Right atrium auricular region (tissue), 2 donors: ENCODE data around the gene HIVEP2. TPM values are rescaled to one million over a fixed set of nuclear protein-coding genes. Genes with fewer than 3 reads are reported as not detected.

Experiments used
- DNase-seq: peaks from one replicate; pipeline ENCODE4 v3.0.0-alpha.2; 2019; ENCODE audit warnings: low spot score
- H3K27ac ChIP-seq, 2 donors: fragments of 200-600 bp; sonication (generic); 1 replicate in 1 of 2; 2 replicates in 1 of 2; pipeline ENCODE4 v1.5.1; 2016 to 2019
- H3K27me3 ChIP-seq, 2 donors: fragments of 200-600 bp; sonication (generic); one replicate each; pipeline versions ENCODE4 v1.5.1 to v1.6.0; 2017 to 2019
- H3K36me3 ChIP-seq: fragments of 200-600 bp; sonication (generic); one replicate; pipeline ENCODE4 v1.5.1; 2016
- H3K4me1 ChIP-seq, 2 donors: fragments of 200-600 bp; sonication (generic); one replicate each; pipeline versions ENCODE4 v1.5.1 to v1.6.0; 2017 to 2019
- H3K4me3 ChIP-seq, 2 donors: fragments of 200-600 bp; sonication (generic); 1 replicate in 1 of 2; 2 replicates in 1 of 2; pipeline ENCODE4 v1.5.1; 2017 to 2019; ENCODE audit warnings: mild to moderate bottlenecking in 1 of 2, moderate library complexity in 1 of 2
- H3K9me3 ChIP-seq, 2 donors: fragments of 200-600 bp; sonication (generic); one replicate each; pipeline ENCODE4 v1.5.1; 2019
- CTCF ChIP-seq, 2 donors: fragments of 200-600 bp; sonication (generic); IDR thresholded peaks; one replicate each; pipeline ENCODE4 v1.5.1; 2019; ENCODE audit warnings: antibody characterized with exemption in 2 of 2
- total RNA-seq, 2 donors: library from RNA; depleted of rRNA; stranded (reverse); fragments of >200 nt; gene quantifications; one replicate each; pipeline ENCODE4 v1.1.0, GENCODE V29; 2016

HIVEP2 gene
- total RNA-seq, 2 donors from 2014 or later: 19.2 to 28.6 TPM

- no peak overlapping the region for H3K4me3 ChIP-seq
- no peaks in the 10 kb centered on the region for H3K36me3 ChIP-seq
- H3K4me1 ChIP-seq: no peaks in the 10 kb centered on the region
- no peak overlapping the region for H3K27ac ChIP-seq
- H3K27me3 ChIP-seq: no peaks in the 10 kb centered on the region
- no peak for TF ChIP-seq CTCF (IDR thresholded peaks at IDR 0.05)
- H3K9me3 ChIP-seq: no peaks in the 10 kb centered on the region
- DNase-seq: no peak
Observed at GRCh38 chr6:142810952-142811514, 133.9 kb downstream of the HIVEP2 start.

DNA sequence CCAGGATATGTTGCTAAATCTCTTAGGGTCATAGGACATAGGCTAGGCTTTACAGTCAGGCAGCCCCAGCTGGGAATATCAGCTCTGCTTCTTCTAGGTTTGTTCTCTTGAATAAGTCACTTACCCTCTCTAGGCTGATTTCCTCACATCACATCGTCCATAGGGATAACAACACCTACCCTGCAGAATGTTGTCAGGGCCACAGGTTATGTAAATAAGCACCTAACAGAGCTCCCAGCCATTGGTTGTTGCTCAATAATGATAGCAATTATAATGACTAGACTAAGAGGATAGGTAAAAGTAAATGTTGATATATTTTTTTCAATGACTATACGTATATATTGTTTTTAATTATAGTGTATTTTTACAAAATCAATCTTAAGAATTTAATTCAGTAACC, 135.0 kb downstream of the HIVEP2 start:
- no peak overlapping the region for H3K27ac ChIP-seq
- H3K27me3 ChIP-seq: no peaks in the 10 kb centered on the region
- no peak overlapping the region for H3K4me3 ChIP-seq
- H3K36me3 ChIP-seq: no peaks in the 10 kb centered on the region
- peaks cover 0 to 3% of the 10 kb centered on the region in 2 donors for H3K4me1 ChIP-seq
- no peak for TF ChIP-seq CTCF (IDR thresholded peaks at IDR 0.05)
- no peaks in the 10 kb centered on the region for H3K9me3 ChIP-seq
- no peak for DNase-seq

GRCh38 chr6:142808405-142809061, 136.4 kb downstream of the HIVEP2 start:
- Histone ChIP-seq H3K27ac (no peak overlapping the region), H3K4me3 (no peak overlapping the region), H3K4me1 (peaks cover 0 to 7% of the 10 kb centered on the region in 2 donors), H3K9me3 (no peaks in the 10 kb centered on the region), H3K36me3 (no peaks in the 10 kb centered on the region), H3K27me3 (no peaks in the 10 kb centered on the region)
- DNase-seq: no peak
- no peak for TF ChIP-seq CTCF (IDR thresholded peaks at IDR 0.05)

GRCh38 chr6:142805042-142805441, 139.9 kb downstream of the HIVEP2 start:
- no peak for TF ChIP-seq CTCF (IDR thresholded peaks at IDR 0.05)
- Histone ChIP-seq H3K27me3 (no peaks in the 10 kb centered on the region), H3K36me3 (no peaks in the 10 kb centered on the region), H3K27ac (no peak overlapping the region), H3K4me1 (peaks cover 0 to 14% of the 10 kb centered on the region in 2 donors), H3K9me3 (no peaks in the 10 kb centered on the region), H3K4me3 (no peak overlapping the region)
- DNase-seq: no peak

DNA sequence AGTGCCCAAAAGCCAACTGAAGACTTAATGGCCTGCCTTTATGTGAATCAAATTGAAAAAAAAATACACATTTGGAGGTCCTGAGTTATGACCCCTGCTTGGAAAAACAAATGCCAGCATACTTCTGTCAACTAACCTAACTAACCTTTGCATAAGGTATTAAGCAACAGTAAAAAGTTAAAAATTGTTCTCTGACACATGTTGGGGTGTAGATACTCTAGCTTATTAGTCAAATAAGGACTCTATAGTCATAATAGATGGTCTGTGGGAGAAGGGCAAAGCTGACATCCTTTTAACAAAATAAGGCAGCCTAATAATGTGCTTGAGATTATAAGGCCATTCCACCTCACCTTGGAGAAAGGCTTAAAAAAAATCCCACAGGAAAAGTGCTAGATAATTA, 140.5 kb downstream of the HIVEP2 start:
- no peak for TF ChIP-seq CTCF (IDR thresholded peaks at IDR 0.05)
- no peaks in the 10 kb centered on the region for H3K36me3 ChIP-seq
- no peak overlapping the region for H3K27ac ChIP-seq
- H3K27me3 ChIP-seq: no peaks in the 10 kb centered on the region
- no peak for DNase-seq
- H3K9me3 ChIP-seq: no peaks in the 10 kb centered on the region
- peaks cover 0 to 14% of the 10 kb centered on the region in 2 donors for H3K4me1 ChIP-seq
- no peak overlapping the region for H3K4me3 ChIP-seq
